GM12874 (cell line): Measurements from ENCODE around the gene EXD3.

ENCODE experiments used
- TF ChIP-seq, protein P1 (sequence below): IDR thresholded peaks from 2 replicates; pipeline ENCODE4 v1.5.1; 2011; ENCODE audit warnings: low read depth, mild to moderate bottlenecking, control low read depth, low read length, moderate library complexity; ENCODE audit not compliant: insufficient read depth

Gene EXD3

DNA sequence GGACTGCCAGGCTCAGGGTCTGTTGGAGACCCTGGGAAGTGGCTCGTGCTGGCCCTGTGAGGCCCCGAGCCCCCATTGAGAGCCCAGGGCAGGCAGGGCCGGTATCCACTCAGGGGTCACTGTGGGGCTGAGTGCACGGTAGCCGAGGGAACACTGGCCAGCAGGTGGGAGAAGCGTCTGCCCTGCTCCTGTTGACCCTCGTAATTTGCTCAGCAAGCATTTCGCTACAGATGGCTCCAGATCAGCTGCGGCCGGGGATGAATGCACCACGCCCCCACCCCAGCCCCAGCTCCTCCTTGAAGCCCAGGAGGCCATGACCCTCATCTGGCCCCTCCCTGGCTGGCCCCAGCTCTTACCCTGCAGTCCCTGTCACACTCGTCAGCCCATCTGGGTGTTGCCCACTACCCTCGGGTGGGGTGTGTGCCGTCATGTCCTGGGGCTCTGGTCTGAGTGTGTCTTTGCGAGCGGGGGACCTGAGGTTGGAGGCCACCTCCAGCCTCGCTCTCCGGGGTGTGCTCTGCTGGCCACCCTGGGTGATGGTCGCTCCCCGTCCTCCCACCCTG is 114.8 kb downstream of the EXD3 start:
- TF ChIP-seq, protein P1, sequence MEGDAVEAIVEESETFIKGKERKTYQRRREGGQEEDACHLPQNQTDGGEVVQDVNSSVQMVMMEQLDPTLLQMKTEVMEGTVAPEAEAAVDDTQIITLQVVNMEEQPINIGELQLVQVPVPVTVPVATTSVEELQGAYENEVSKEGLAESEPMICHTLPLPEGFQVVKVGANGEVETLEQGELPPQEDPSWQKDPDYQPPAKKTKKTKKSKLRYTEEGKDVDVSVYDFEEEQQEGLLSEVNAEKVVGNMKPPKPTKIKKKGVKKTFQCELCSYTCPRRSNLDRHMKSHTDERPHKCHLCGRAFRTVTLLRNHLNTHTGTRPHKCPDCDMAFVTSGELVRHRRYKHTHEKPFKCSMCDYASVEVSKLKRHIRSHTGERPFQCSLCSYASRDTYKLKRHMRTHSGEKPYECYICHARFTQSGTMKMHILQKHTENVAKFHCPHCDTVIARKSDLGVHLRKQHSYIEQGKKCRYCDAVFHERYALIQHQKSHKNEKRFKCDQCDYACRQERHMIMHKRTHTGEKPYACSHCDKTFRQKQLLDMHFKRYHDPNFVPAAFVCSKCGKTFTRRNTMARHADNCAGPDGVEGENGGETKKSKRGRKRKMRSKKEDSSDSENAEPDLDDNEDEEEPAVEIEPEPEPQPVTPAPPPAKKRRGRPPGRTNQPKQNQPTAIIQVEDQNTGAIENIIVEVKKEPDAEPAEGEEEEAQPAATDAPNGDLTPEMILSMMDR: no peak

DNA sequence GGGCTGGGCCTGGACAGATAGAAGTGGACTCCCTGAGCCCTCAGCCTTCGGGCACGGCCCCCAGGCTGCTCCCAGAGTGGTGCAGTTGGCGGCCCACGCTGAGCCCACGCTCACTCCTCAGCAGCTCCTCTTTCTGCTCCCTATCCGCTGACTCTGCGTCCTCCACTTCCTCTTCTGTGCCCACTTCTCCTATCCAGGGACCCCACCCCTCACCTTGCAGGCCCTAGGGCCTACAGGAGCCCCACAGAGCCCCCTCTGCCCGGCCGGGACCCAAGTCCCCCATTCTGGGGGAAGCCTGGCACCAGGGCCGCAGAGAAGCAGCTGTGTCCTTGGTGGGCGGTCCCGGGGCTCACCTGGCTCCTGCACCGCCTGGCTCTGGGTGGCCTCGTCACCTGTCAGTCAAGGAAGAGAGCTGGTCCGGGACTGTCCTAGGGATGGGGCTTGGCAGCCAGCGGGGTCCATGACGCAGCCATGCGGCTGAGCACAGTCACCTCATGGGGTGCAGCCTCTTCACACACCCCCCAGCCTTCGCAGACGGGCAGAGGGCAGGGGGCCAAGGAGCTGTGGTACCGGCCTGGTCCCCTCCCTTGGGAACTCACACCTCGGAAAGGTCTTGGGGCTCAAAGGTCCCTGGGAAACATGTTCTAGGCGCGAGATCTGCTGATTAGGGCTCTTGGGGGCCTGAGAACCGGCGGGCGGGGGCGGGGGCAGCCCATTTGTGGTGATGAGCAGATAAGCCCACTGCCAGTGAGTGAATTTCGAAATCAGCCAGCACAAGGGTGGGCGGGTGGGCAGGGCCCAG is 115.5 kb downstream of the EXD3 start:
- TF ChIP-seq, protein P1: no peak

DNA sequence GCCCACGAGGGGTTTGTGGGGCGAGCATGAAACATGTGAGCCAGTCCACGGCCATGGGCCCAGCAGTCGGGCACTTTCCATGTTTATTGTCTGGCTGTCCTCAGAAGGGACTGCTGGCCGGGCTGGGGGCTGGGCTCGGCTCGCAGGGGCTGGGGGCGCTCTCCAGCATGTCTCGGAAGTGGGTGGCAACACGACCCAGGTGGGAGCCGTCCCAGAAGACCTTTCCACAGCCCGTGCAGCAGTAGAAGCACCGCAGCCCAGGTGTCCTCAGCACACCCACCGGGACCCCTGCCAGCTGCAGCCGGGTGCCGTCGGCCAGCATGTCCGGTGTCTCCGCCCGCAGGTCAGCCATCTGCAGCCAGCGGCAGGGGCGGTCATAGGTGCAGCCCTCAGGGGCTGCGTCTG is 116.1 kb downstream of the EXD3 start:
- TF ChIP-seq, protein P1: no peak

DNA sequence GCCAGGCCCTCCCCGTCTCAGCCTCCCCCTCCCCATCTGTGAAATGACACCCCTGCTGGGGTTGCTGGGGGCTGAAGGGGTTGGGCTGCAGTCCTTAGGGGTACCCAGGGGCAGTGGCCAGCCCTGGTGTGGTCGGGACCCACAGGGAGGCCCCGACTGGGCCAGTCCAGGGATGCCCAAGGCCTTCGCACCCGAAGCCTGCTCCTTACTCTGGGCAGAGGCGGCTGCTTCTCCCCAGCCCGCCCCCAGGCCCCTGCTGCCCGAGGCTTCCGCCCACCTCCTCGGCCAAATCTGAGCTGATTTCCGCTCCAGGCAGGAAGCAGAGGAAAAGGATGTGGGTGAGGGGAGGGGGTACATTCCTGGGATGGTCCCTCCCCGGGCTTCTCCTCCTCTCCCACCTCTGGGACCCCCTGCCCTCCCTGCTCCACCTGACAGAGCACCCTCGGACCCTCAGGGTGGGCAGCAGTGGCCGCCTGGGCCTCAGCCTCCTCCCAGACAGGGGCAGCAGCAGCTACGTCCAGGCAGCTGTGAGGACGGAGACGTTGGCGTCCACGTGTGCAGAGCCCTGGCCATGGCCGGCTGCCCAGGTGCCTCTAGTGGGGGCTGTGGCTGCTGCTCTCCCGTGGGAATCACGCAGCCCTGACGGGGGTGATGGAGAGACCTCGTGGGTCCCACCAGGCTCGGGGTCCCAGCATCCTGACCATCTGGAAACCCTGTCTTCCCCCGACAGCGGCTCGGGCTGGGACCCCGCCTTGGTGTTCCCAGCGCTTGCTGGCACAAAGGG is 116.7 kb downstream of the EXD3 start:
- TF ChIP-seq, protein P1: no peak

DNA sequence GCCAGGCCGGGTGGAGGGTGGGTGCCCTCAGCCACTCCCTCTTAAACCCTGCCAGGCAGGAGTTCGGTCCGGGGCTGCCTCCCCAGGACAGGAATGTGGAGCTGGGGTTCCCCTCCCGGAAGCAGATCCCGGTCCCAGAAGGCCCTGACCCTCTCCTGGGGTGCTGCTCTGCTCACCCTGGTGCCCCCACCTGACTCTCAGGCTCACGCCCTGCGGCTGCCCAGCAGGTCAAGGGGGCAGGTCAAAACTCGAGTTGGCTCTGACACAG is 117.2 kb downstream of the EXD3 start:
- TF ChIP-seq, protein P1: no peak

DNA sequence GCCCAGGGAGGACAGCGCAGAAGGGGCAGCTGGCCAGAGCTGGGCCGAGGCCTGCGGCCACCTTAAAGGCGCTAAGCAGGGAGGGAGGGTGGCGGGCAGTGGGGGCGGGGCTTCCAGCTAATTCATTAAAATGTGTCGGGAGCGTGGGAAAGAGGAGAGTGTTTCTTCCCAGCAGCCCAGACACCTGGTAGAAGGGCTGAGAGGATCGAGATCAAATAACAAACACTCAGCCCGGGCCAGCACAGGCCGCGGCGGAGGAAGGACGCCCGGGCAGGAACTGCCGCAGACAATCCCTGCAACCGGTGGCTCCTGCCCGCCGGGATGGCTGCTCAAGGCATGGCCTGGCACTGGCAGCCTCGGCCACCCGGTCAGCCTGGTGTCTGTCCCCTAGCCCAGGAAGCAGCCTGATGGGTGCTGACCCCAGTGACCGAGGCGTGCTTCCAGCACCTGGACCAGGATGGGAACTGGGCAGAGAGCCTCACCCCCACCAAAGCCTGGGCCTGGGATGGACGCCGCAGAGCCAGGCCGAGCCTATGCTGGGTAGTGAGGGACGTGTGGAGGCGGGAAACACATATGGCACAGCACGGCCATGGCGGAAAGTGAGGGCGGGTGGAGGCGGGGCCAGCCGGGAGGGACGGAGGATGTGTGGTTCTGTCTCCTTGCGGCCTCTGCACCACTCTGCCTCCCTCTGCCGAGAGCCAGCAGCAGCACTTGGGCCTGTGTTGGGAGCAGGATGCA is 117.7 kb downstream of the EXD3 start:
- TF ChIP-seq, protein P1: 0 out of 2 replicates have a peak, but pooled peaks have one; percentile 7
